A673 (cell line): ENCODE data around the gene GCDH. TPM values are rescaled to one million over a fixed set of nuclear protein-coding genes. Genes with fewer than 3 reads are reported as not detected.
A peak's percentile ranks its signal among the peaks of the same experiment; 100 is the strongest.

Source experiments
- BruUV-seq: library from RNA; stranded (reverse); fragments of 400-500 nt; replicated peaks from 2 replicates; lab custom pipeline; 2021; lab: Mats Ljungman, UMichigan
- CTCF ChIA-PET: fragments of 300-600 bp; sonication (Branson Sonifier 250); formaldehyde crosslinking; loops from one replicate; lab custom pipeline; 2022; ENCODE audit warnings: antibody characterized with exemption; lab: Charles Lee
- POLR2A ChIA-PET: fragments of 300-600 bp; sonication (Branson Sonifier 250); formaldehyde crosslinking; loops from one replicate; lab custom pipeline; 2022; ENCODE audit warnings: antibody characterized with exemption; ENCODE audit not compliant: low non-redundant PET; lab: Charles Lee
- DNase-seq: peaks from one replicate; pipeline ENCODE4 v3.0.0-alpha.2; 2015; ENCODE audit warnings: low spot score
- H3K27ac ChIP-seq: fragments of 200-600 bp; sonication (generic); 2 replicates; pipeline ENCODE4 v1.5.1; 2016; ENCODE audit warnings: mixed run types, low read depth, mild to moderate bottlenecking, mixed read lengths, antibody characterized with exemption, low read length; ENCODE audit not compliant: poor library complexity, severe bottlenecking
- H3K27me3 ChIP-seq: fragments of 200-600 bp; sonication (generic); replicated peaks from 2 replicates; pipeline ENCODE4 v1.6.1; 2017; ENCODE audit warnings: mixed run types, low read depth, mild to moderate bottlenecking, mixed read lengths, antibody characterized with exemption, low read length; ENCODE audit not compliant: insufficient read depth, poor library complexity
- H3K36me3 ChIP-seq: fragments of 200-600 bp; sonication (generic); 2 replicates; pipeline ENCODE4 v1.6.1; 2016; ENCODE audit warnings: mixed run types, mild to moderate bottlenecking, mixed read lengths, antibody characterized with exemption, low read length; ENCODE audit not compliant: insufficient read depth, poor library complexity, severe bottlenecking
- H3K4me1 ChIP-seq: fragments of 200-600 bp; sonication (generic); 2 replicates; pipeline ENCODE4 v1.6.1; 2017; ENCODE audit warnings: mixed run types, mild to moderate bottlenecking, mixed read lengths, antibody characterized with exemption, low read length; ENCODE audit not compliant: insufficient read depth, poor library complexity, severe bottlenecking
- H3K4me3 ChIP-seq: fragments of 200-600 bp; sonication (generic); 2 replicates; pipeline ENCODE4 v1.5.1; 2016; ENCODE audit warnings: low read depth, mixed run types, mild to moderate bottlenecking, mixed read lengths, low read length; ENCODE audit not compliant: poor library complexity, severe bottlenecking
- H3K9me3 ChIP-seq: fragments of 200-600 bp; sonication (generic); 2 replicates; pipeline ENCODE4 v1.6.1; 2016; ENCODE audit warnings: mixed run types, low read depth, mild to moderate bottlenecking, mixed read lengths, antibody characterized with exemption, low read length; ENCODE audit not compliant: poor library complexity, severe bottlenecking
- EZH2 ChIP-seq: fragments of 200-600 bp; sonication (generic); IDR thresholded peaks from 2 replicates; pipeline ENCODE4 v1.6.1; 2017; ENCODE audit warnings: borderline replicate concordance, low read depth, mild to moderate bottlenecking, mixed read lengths, antibody characterized with exemption, low read length; ENCODE audit not compliant: poor library complexity, severe bottlenecking
- intact Hi-C: fragments of 100-400 bp; cut with micrococcal nuclease; formaldehyde crosslinking; loops from one replicate; pipeline ENCODE4 v1.10.0; 2022; ENCODE audit not compliant: unreplicated experiment
- total RNA-seq: library from RNA; stranded (reverse); gene quantifications from 2 replicates; pipeline ENCODE4 v1.2.3, GENCODE V29; 2021
- TF ChIP-seq, protein P1 (sequence below): fragments of 300-800, 200-600 bp; sonication (generic); conservative IDR thresholded peaks from 2 replicates; pipeline ENCODE4 v1.5.1; 2017; ENCODE audit warnings: low read depth, mild to moderate bottlenecking, antibody characterized with exemption, low read length, moderate library complexity, mixed read lengths

GCDH gene
- total RNA-seq, 1 experiment from 2014 or later, result 47.3 TPM

DNA sequence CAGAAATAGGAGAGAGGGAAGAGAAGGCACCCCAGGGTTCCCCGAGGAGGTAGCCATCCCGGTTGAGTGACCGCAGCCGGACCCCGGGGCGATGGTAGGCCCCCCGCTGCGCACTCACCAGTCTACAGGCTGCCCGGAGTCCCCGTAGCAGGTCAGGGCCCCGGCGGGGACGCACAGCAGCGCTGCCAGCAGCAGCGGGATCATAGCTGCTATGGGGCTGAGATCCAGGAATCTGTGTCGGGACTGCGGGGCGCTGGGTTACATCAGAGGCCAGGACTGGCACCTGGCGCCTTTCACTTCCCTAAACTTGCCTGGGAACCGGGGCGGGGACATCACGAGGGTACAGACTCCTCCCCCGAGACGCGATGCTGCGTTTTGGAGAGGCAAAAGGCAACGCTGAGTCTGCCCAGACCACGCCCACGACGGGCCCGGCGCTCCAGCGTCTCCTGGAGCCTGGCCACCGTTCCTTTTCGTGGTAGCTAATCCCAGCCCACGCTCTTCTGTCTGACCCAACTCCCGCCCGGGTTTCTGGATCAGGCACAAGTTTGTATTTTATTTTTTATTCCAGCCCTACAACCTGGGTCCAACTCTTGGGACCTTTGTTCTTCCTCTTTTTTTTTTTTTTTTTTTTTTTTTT lies 9.7 kb upstream of the GCDH start, which contains the start of gene DNASE2:
TSS of gene DNASE2 (minus strand) at position 278 of the 637 bp plus-strand sequence. CDS start at position 204, 74 bp downstream.
- no TSS peak for BruUV-seq
- intact Hi-C loops, result no loop called here
- H3K27me3 ChIP-seq, result no peaks in the 10 kb centered on the region
- CTCF ChIA-PET, result no interaction called here
- DNase-seq, result peak; percentile 98
- H3K4me3 ChIP-seq, result peak within 1 kb of the TSS; percentile 82
- peaks cover 10% of the 10 kb centered on the region for H3K36me3 ChIP-seq
- no peak for TF ChIP-seq EZH2
- TF ChIP-seq, protein P1, sequence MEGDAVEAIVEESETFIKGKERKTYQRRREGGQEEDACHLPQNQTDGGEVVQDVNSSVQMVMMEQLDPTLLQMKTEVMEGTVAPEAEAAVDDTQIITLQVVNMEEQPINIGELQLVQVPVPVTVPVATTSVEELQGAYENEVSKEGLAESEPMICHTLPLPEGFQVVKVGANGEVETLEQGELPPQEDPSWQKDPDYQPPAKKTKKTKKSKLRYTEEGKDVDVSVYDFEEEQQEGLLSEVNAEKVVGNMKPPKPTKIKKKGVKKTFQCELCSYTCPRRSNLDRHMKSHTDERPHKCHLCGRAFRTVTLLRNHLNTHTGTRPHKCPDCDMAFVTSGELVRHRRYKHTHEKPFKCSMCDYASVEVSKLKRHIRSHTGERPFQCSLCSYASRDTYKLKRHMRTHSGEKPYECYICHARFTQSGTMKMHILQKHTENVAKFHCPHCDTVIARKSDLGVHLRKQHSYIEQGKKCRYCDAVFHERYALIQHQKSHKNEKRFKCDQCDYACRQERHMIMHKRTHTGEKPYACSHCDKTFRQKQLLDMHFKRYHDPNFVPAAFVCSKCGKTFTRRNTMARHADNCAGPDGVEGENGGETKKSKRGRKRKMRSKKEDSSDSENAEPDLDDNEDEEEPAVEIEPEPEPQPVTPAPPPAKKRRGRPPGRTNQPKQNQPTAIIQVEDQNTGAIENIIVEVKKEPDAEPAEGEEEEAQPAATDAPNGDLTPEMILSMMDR, result no peak
- H3K9me3 ChIP-seq, result peaks cover 12% of the 10 kb centered on the region
- POLR2A ChIA-PET, result interaction anchor here (0.5 to 1.3 kb wide), 2 partner anchors 9 to 17 kb away, joined by 7 to 9 read pairs; partner anchors contain the start of gene GCDH
- H3K4me1 ChIP-seq, result peaks cover 5% of the 10 kb centered on the region
- peak within 1 kb of the TSS; percentile 81 for H3K27ac ChIP-seq

DNA sequence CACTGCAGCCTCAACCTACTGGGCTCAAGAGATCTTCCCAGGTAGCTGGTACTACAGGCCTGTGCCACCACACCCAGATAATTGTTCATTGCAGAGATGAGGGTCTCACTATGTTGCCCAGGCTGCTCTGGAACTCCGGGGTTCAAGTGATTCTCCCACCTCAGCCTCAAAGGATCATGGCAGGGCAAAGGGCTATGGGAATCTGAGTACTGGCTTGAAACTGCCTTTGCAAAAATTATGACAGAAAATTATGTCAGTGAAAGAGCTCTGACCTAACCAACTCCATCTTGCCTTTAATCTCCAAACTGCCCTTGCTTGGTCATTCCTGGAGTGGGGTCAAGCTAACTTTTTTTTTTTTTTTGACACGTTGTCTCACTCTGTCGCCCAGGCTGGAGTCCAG lies 8.4 kb upstream of the GCDH start:
- H3K27ac ChIP-seq, result no peak overlapping the region

GRCh38 chr19:12884202-12884601 lies 6.8 kb upstream of the GCDH start:
- POLR2A ChIA-PET, result no interaction called here
- H3K4me1 ChIP-seq, result peaks cover 5% of the 10 kb centered on the region
- no peak for DNase-seq
- intact Hi-C loops, result loop anchor here (2.0 kb wide), 1 partner anchor 81 kb away; no protein-coding TSS in a partner anchor
- H3K4me3 ChIP-seq, result no peak overlapping the region
- TF ChIP-seq, protein P1, result no peak
- TF ChIP-seq EZH2, result no peak
- H3K36me3 ChIP-seq, result no peaks in the 10 kb centered on the region
- CTCF ChIA-PET, result no interaction called here
- no peaks in the 10 kb centered on the region for H3K27me3 ChIP-seq
- H3K27ac ChIP-seq, result no peak overlapping the region
- BruUV-seq, result no TSS peak
- H3K9me3 ChIP-seq, result peaks cover 12% of the 10 kb centered on the region

More for the DNA sequence above, 8.4 kb upstream of the GCDH start:
- Histone ChIP-seq H3K36me3 (peaks cover 10% of the 10 kb centered on the region), H3K9me3 (peaks cover 12% of the 10 kb centered on the region), H3K27me3 (no peaks in the 10 kb centered on the region), H3K4me3 (no peak overlapping the region), H3K4me1 (peaks cover 5% of the 10 kb centered on the region)
- CTCF ChIA-PET, result interaction anchor here (0.7 kb wide), 1 partner anchor 243 kb away, joined by 6 read pairs; no protein-coding TSS in a partner anchor
- intact Hi-C loops, result no loop called here
- POLR2A ChIA-PET, result interaction anchor here (0.6 to 0.7 kb wide), 2 partner anchors 60 to 1615 kb away, joined by 6 to 28 read pairs; no protein-coding TSS in a partner anchor
- TF ChIP-seq EZH2, result no peak
- TF ChIP-seq, protein P1, result no peak
- DNase-seq, result no peak
- no TSS peak for BruUV-seq
